ENCODE data around the gene TCN2.

Gene TCN2

DNA sequence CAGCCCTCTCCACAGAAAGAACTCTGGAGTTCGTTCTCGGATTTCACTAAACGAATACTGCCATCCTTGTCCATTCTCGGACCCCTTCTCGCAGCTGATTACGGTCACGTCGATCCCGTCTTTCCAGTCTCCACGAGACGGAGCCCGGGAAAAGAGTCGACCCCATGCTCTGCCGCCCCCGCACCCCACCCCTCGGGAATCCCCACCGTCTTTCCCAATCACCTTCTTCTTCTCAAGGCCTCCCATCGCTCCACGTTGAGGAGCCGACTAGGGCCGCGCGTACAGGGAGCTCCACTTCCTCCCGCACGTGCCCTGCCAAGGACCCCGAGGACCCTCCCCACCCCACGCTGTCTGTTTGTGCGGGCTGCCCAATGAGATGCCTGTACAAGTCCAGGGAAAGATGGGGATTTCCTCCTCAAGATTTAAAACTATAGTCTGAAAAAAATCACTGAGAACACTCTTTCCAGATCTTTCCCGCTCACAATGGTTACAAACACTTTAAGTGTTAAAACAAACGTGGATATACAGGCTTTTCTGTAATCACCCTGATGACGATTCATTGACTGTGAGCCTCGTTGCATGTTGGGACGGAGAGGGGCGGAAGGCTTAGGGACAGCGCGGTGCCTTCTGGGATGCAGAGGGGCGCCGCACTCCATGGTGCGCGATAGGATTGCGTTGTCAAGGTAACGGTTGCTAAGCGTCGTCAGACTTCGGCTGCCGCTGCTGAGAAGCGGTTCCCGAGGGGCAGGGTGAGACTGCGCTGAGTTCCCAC lies 15.2 kb upstream of the TCN2 start, which contains the start of gene PES1 (continued):
- TF ChIP-seq, protein P1, sequence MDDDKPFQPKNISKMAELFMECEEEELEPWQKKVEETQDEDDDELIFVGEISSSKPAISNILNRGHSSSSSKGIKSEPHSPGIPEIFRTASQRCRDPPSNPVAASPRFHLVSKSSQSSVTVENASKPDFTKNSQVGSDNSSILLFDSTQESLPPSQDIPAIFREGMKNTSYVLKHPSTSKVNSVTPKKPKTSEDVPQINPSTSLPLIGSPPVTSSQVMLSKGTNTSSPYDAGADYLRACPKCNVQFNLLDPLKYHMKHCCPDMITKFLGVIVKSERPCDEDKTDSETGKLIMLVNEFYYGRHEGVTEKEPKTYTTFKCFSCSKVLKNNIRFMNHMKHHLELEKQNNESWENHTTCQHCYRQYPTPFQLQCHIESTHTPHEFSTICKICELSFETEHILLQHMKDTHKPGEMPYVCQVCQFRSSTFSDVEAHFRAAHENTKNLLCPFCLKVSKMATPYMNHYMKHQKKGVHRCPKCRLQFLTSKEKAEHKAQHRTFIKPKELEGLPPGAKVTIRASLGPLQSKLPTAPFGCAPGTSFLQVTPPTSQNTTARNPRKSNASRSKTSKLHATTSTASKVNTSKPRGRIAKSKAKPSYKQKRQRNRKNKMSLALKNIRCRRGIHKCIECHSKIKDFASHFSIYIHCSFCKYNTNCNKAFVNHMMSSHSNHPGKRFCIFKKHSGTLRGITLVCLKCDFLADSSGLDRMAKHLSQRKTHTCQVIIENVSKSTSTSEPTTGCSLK (tag by site-specific recombination; IDR thresholded peaks at IDR 0.05): no peak
- no peak for TF ChIP-seq IKZF3 (tag by site-specific recombination; IDR thresholded peaks at IDR 0.05)
- TF ChIP-seq FEZF1 (tag by site-specific recombination; IDR thresholded peaks at IDR 0.05): no peak
- TF ChIP-seq, protein P2, sequence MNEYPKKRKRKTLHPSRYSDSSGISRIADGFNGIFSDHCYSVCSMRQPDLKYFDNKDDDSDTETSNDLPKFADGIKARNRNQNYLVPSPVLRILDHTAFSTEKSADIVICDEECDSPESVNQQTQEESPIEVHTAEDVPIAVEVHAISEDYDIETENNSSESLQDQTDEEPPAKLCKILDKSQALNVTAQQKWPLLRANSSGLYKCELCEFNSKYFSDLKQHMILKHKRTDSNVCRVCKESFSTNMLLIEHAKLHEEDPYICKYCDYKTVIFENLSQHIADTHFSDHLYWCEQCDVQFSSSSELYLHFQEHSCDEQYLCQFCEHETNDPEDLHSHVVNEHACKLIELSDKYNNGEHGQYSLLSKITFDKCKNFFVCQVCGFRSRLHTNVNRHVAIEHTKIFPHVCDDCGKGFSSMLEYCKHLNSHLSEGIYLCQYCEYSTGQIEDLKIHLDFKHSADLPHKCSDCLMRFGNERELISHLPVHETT (tag by site-specific recombination; IDR thresholded peaks at IDR 0.05): peak; percentile 98
- no peak for TF ChIP-seq OVOL3 (tag by site-specific recombination; IDR thresholded peaks at IDR 0.05)
- TF ChIP-seq ZFP37 (tag by site-specific recombination; IDR thresholded peaks at IDR 0.05): no peak
- TF ChIP-seq ZNF223 (tag by site-specific recombination; IDR thresholded peaks at IDR 0.05): no peak
- peak; percentile 100 for TF ChIP-seq MYNN (tag by site-specific recombination; IDR thresholded peaks at IDR 0.05; ENCODE audit: borderline replicate concordance)
- TF ChIP-seq, protein P3, sequence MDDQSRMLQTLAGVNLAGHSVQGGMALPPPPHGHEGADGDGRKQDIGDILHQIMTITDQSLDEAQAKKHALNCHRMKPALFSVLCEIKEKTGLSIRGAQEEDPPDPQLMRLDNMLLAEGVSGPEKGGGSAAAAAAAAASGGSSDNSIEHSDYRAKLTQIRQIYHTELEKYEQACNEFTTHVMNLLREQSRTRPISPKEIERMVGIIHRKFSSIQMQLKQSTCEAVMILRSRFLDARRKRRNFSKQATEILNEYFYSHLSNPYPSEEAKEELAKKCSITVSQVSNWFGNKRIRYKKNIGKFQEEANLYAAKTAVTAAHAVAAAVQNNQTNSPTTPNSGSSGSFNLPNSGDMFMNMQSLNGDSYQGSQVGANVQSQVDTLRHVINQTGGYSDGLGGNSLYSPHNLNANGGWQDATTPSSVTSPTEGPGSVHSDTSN (CRISPR knock-in tag; IDR thresholded peaks at IDR 0.05): no peak
- TF ChIP-seq ZNF341 (tag by site-specific recombination; IDR thresholded peaks at IDR 0.05; ENCODE audit: low read depth): peak; percentile 46; the same call in 1 of the 2 replicates
- no peak for TF ChIP-seq ZSCAN16 (tag by site-specific recombination; IDR thresholded peaks at IDR 0.05)
- TF ChIP-seq KLF9 (tag by site-specific recombination; IDR thresholded peaks at IDR 0.05; ENCODE audit: low read depth): peak; percentile 20; the same call in 1 of the 2 replicates
- TF ChIP-seq, protein P4, sequence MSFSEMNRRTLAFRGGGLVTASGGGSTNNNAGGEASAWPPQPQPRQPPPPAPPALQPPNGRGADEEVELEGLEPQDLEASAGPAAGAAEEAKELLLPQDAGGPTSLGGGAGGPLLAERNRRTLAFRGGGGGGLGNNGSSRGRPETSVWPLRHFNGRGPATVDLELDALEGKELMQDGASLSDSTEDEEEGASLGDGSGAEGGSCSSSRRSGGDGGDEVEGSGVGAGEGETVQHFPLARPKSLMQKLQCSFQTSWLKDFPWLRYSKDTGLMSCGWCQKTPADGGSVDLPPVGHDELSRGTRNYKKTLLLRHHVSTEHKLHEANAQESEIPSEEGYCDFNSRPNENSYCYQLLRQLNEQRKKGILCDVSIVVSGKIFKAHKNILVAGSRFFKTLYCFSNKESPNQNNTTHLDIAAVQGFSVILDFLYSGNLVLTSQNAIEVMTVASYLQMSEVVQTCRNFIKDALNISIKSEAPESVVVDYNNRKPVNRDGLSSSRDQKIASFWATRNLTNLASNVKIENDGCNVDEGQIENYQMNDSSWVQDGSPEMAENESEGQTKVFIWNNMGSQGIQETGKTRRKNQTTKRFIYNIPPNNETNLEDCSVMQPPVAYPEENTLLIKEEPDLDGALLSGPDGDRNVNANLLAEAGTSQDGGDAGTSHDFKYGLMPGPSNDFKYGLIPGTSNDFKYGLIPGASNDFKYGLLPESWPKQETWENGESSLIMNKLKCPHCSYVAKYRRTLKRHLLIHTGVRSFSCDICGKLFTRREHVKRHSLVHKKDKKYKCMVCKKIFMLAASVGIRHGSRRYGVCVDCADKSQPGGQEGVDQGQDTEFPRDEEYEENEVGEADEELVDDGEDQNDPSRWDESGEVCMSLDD (tag by site-specific recombination; IDR thresholded peaks at IDR 0.05): no peak
- TF ChIP-seq ZNF610 (tag by site-specific recombination; IDR thresholded peaks at IDR 0.05; ENCODE audit: borderline replicate concordance): 0 out of 2 replicates have a peak, but pooled peaks have one; percentile 54
- peak; percentile 52; the same call in 1 of the 2 replicates for TF ChIP-seq KLF10 (tag by site-specific recombination; IDR thresholded peaks at IDR 0.05)
- no peak for TF ChIP-seq RBAK (tag by site-specific recombination; IDR thresholded peaks at IDR 0.05)
- TF ChIP-seq, protein P5, sequence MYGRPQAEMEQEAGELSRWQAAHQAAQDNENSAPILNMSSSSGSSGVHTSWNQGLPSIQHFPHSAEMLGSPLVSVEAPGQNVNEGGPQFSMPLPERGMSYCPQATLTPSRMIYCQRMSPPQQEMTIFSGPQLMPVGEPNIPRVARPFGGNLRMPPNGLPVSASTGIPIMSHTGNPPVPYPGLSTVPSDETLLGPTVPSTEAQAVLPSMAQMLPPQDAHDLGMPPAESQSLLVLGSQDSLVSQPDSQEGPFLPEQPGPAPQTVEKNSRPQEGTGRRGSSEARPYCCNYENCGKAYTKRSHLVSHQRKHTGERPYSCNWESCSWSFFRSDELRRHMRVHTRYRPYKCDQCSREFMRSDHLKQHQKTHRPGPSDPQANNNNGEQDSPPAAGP (tag by site-specific recombination; IDR thresholded peaks at IDR 0.05): peak; percentile 70; the same call in 1 of the 2 replicates
- no peak for TF ChIP-seq ZNF837 (tag by site-specific recombination; IDR thresholded peaks at IDR 0.05)
- no peak for TF ChIP-seq ZSCAN30 (tag by site-specific recombination; IDR thresholded peaks at IDR 0.05)
- no peak for TF ChIP-seq ZNF571 (tag by site-specific recombination; IDR thresholded peaks at IDR 0.05)
- no peak for TF ChIP-seq ZNF549 (tag by site-specific recombination; IDR thresholded peaks at IDR 0.05)
- TF ChIP-seq ZNF335 (tag by site-specific recombination; conservative IDR thresholded peaks at IDR 0.05): peak; percentile 100
- no peak for TF ChIP-seq GFI1B (tag by site-specific recombination; IDR thresholded peaks at IDR 0.05)
- TF ChIP-seq ZNF302 (tag by site-specific recombination; IDR thresholded peaks at IDR 0.05; ENCODE audit: low read depth): no peak
- TF ChIP-seq, protein P6, sequence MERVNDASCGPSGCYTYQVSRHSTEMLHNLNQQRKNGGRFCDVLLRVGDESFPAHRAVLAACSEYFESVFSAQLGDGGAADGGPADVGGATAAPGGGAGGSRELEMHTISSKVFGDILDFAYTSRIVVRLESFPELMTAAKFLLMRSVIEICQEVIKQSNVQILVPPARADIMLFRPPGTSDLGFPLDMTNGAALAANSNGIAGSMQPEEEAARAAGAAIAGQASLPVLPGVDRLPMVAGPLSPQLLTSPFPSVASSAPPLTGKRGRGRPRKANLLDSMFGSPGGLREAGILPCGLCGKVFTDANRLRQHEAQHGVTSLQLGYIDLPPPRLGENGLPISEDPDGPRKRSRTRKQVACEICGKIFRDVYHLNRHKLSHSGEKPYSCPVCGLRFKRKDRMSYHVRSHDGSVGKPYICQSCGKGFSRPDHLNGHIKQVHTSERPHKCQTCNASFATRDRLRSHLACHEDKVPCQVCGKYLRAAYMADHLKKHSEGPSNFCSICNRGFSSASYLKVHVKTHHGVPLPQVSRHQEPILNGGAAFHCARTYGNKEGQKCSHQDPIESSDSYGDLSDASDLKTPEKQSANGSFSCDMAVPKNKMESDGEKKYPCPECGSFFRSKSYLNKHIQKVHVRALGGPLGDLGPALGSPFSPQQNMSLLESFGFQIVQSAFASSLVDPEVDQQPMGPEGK (tag by site-specific recombination; IDR thresholded peaks at IDR 0.05): peak; percentile 41; the same call in 1 of the 2 replicates
- TF ChIP-seq YY2 (tag by site-specific recombination; IDR thresholded peaks at IDR 0.05): peak; percentile 74; the same call in 1 of the 2 replicates
- TF ChIP-seq, protein P7, sequence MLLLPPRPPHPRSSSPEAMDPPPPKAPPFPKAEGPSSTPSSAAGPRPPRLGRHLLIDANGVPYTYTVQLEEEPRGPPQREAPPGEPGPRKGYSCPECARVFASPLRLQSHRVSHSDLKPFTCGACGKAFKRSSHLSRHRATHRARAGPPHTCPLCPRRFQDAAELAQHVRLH (tag by site-specific recombination; IDR thresholded peaks at IDR 0.05): peak; percentile 82
